ENCODE results near the gene COX5B.

- TF ChIP-seq CTCF (IDR thresholded peaks at IDR 0.05) (no peak), POLR2A (IDR thresholded peaks at IDR 0.05) (no peak)
Measured at GRCh38 chr2:97658691-97659157, 12.9 kb downstream of the COX5B start.

Measured in right lobe of liver (tissue), 4 donors.